Measurements from ENCODE around the gene UBD.

The UBD gene

DNA sequence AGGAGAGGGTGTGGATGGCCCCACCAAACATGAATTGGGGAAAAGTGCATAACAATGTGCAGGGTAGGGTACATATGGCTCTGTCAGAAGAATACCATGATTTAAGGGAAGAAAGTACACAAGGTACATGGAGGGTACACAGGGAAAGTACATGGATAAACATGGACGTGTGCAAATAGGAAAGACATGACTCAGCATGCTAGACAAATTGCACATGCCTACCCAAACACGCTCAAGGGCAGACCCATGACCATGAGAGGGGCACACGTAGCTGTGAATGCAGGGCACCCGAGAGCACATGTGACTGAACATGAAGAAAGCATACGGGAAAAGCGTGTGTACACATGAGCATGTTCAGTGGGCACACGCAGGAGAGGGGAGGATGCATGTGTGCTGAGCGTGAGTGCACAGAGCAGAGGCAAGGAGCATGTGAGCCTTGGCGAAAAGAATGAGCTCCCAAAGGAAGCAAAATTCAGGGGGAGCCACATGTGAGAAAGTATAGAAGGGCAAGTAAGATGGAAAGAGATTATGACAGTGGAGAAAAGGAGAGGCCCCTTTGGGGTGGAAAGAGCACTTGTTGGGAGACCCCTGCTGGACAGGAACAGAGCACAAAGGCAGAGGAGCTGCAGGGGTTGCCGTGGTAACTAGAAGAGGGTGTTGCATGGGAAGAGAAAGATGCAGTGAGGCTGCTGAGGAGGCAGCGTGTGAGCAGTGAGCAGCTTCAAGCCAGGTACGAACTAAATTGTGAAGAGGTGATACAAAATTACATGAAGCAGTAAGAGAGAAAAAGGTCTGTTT is 43.2 kb upstream of the UBD start (continued):
- TF ChIP-seq, protein P1, sequence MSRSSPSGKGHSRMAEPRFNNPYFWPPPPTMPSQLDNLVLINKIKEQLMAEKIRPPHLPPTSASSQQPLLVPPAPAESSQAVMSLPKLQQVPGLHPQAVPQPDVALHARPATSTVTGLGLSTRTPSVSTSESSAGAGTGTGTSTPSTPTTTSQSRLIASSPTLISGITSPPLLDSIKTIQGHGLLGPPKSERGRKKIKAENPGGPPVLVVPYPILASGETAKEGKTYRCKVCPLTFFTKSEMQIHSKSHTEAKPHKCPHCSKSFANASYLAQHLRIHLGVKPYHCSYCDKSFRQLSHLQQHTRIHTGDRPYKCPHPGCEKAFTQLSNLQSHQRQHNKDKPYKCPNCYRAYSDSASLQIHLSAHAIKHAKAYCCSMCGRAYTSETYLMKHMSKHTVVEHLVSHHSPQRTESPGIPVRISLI (tag by site-specific recombination; IDR thresholded peaks at IDR 0.05), result no peak
- peak; percentile 45; the same call in 1 of the 2 replicates for TF ChIP-seq PRDM1 (tag by site-specific recombination; IDR thresholded peaks at IDR 0.05)
- no peak for TF ChIP-seq ZNF324 (tag by site-specific recombination; IDR thresholded peaks at IDR 0.05)
- TF ChIP-seq ZNF660 (tag by site-specific recombination; IDR thresholded peaks at IDR 0.05), result no peak

DNA sequence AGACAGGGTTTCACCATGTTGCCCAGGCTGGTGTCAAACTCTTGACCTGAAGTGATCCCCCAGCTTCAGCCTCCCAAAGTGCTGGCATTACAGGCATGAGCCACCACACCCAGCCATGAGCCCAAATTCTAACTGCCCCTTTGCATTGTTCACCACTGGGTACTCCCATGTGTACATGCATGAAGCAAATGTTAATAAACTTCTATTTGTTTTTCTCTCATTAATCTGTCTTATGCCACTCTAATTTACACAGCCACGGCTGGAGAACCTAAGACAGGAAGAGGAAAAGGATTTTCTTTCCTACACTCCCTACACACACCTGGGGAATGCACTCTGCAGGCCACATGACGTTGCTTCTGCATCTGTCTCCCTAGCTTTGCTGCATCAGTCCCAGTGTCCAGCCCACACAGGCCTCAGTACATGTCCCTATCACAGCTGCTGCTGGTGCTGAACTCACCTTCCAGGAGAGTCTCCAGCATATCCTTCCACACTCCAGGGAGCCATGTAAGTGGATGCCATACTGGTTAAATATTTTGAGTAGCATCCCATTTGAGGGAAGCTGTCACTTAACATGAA is 38.7 kb upstream of the UBD start:
- Histone ChIP-seq H3K4me1 (ENCODE audit: control insufficient read depth, insufficient read depth, low read length) (peaks cover 9% of the 10 kb centered on the region), H3K4me3 (ENCODE audit: low read depth, low read length) (no peak overlapping the region), H3K9me3 (ENCODE audit: control insufficient read depth, insufficient read depth, low read depth, low read length) (no peaks in the 10 kb centered on the region), H3K27ac (ENCODE audit: extremely low read depth, low read depth, low read length) (no peak overlapping the region), H3K36me3 (ENCODE audit: control insufficient read depth in 2 of 2, insufficient read depth in 1 of 2, low read length in 2 of 2) (peaks cover 15 to 37% of the 10 kb centered on the region in 2 experiments; a peak in 2 of 3 replicates)
- CTCF ChIA-PET, result interaction anchor here (0.6 to 2.8 kb wide), 9 partner anchors 9 to 390 kb away, joined by 3 to 14 read pairs (median 3); partner anchors contain the start of gene OR12D1
- POLR2A ChIA-PET, result interaction anchor here (1.3 to 1.5 kb wide), 2 partner anchors 9 to 30 kb away, joined by 5 to 6 read pairs; no protein-coding TSS in a partner anchor
- TF ChIP-seq, protein P2, sequence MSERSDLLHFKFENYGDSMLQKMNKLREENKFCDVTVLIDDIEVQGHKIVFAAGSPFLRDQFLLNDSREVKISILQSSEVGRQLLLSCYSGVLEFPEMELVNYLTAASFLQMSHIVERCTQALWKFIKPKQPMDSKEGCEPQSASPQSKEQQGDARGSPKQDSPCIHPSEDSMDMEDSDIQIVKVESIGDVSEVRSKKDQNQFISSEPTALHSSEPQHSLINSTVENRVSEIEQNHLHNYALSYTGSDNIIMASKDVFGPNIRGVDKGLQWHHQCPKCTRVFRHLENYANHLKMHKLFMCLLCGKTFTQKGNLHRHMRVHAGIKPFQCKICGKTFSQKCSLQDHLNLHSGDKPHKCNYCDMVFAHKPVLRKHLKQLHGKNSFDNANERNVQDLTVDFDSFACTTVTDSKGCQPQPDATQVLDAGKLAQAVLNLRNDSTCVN (tag by site-specific recombination; optimal IDR thresholded peaks at IDR 0.05), result no peak
- no peak for TF ChIP-seq ZNF610 (tag by site-specific recombination; IDR thresholded peaks at IDR 0.05; ENCODE audit: borderline replicate concordance)
- TF ChIP-seq, protein P3, sequence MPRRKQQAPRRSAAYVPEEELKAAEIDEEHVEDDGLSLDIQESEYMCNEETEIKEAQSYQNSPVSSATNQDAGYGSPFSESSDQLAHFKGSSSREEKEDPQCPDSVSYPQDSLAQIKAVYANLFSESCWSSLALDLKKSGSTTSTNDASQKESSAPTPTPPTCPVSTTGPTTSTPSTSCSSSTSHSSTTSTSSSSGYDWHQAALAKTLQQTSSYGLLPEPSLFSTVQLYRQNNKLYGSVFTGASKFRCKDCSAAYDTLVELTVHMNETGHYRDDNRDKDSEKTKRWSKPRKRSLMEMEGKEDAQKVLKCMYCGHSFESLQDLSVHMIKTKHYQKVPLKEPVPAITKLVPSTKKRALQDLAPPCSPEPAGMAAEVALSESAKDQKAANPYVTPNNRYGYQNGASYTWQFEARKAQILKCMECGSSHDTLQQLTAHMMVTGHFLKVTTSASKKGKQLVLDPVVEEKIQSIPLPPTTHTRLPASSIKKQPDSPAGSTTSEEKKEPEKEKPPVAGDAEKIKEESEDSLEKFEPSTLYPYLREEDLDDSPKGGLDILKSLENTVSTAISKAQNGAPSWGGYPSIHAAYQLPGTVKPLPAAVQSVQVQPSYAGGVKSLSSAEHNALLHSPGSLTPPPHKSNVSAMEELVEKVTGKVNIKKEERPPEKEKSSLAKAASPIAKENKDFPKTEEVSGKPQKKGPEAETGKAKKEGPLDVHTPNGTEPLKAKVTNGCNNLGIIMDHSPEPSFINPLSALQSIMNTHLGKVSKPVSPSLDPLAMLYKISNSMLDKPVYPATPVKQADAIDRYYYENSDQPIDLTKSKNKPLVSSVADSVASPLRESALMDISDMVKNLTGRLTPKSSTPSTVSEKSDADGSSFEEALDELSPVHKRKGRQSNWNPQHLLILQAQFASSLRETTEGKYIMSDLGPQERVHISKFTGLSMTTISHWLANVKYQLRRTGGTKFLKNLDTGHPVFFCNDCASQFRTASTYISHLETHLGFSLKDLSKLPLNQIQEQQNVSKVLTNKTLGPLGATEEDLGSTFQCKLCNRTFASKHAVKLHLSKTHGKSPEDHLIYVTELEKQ (tag by site-specific recombination; IDR thresholded peaks at IDR 0.05; ENCODE audit: borderline replicate concordance), result no peak
- no peak for TF ChIP-seq TRIM28 (IDR thresholded peaks at IDR 0.05; ENCODE audit: borderline replicate concordance, low read length)
- TF ChIP-seq, protein P4, sequence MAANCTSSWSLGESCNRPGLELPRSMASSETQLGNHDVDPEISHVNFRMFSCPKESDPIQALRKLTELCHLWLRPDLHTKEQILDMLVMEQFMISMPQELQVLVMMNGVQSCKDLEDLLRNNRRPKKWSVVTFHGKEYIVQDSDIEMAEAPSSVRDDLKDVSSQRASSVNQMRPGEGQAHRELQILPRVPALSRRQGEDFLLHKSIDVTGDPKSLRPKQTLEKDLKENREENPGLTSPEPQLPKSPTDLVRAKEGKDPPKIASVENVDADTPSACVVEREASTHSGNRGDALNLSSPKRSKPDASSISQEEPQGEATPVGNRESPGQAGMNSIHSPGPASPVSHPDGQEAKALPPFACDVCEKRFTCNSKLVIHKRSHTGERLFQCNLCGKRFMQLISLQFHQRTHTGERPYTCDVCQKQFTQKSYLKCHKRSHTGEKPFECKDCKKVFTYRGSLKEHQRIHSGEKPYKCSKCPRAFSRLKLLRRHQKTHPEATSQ (tag by site-specific recombination; IDR thresholded peaks at IDR 0.05), result no peak
- TF ChIP-seq, protein P5, sequence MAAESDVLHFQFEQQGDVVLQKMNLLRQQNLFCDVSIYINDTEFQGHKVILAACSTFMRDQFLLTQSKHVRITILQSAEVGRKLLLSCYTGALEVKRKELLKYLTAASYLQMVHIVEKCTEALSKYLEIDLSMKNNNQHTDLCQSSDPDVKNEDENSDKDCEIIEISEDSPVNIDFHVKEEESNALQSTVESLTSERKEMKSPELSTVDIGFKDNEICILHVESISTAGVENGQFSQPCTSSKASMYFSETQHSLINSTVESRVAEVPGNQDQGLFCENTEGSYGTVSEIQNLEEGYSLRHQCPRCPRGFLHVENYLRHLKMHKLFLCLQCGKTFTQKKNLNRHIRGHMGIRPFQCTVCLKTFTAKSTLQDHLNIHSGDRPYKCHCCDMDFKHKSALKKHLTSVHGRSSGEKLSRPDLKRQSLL (tag by site-specific recombination; IDR thresholded peaks at IDR 0.05), result no peak
- TF ChIP-seq ZNF514 (tag by site-specific recombination; IDR thresholded peaks at IDR 0.05), result no peak
- no peak for TF ChIP-seq HOXD13 (CRISPR knock-in tag; IDR thresholded peaks at IDR 0.05; ENCODE audit: borderline replicate concordance)
- TF ChIP-seq TCF7L2 (IDR thresholded peaks at IDR 0.05; ENCODE audit: borderline replicate concordance, low read depth, low read length), result no peak
- no peak for TF ChIP-seq ZNF155 (tag by site-specific recombination; IDR thresholded peaks at IDR 0.05)
- no peak for TF ChIP-seq GFI1B (tag by site-specific recombination; IDR thresholded peaks at IDR 0.05)
- no peak for TF ChIP-seq ZNF596 (tag by site-specific recombination; IDR thresholded peaks at IDR 0.05)
- TF ChIP-seq, protein P6, sequence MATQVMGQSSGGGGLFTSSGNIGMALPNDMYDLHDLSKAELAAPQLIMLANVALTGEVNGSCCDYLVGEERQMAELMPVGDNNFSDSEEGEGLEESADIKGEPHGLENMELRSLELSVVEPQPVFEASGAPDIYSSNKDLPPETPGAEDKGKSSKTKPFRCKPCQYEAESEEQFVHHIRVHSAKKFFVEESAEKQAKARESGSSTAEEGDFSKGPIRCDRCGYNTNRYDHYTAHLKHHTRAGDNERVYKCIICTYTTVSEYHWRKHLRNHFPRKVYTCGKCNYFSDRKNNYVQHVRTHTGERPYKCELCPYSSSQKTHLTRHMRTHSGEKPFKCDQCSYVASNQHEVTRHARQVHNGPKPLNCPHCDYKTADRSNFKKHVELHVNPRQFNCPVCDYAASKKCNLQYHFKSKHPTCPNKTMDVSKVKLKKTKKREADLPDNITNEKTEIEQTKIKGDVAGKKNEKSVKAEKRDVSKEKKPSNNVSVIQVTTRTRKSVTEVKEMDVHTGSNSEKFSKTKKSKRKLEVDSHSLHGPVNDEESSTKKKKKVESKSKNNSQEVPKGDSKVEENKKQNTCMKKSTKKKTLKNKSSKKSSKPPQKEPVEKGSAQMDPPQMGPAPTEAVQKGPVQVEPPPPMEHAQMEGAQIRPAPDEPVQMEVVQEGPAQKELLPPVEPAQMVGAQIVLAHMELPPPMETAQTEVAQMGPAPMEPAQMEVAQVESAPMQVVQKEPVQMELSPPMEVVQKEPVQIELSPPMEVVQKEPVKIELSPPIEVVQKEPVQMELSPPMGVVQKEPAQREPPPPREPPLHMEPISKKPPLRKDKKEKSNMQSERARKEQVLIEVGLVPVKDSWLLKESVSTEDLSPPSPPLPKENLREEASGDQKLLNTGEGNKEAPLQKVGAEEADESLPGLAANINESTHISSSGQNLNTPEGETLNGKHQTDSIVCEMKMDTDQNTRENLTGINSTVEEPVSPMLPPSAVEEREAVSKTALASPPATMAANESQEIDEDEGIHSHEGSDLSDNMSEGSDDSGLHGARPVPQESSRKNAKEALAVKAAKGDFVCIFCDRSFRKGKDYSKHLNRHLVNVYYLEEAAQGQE (tag by site-specific recombination; IDR thresholded peaks at IDR 0.05), result no peak
- TF ChIP-seq ZNF394 (tag by site-specific recombination; IDR thresholded peaks at IDR 0.05; ENCODE audit: borderline replicate concordance), result no peak
- TF ChIP-seq, protein P7, sequence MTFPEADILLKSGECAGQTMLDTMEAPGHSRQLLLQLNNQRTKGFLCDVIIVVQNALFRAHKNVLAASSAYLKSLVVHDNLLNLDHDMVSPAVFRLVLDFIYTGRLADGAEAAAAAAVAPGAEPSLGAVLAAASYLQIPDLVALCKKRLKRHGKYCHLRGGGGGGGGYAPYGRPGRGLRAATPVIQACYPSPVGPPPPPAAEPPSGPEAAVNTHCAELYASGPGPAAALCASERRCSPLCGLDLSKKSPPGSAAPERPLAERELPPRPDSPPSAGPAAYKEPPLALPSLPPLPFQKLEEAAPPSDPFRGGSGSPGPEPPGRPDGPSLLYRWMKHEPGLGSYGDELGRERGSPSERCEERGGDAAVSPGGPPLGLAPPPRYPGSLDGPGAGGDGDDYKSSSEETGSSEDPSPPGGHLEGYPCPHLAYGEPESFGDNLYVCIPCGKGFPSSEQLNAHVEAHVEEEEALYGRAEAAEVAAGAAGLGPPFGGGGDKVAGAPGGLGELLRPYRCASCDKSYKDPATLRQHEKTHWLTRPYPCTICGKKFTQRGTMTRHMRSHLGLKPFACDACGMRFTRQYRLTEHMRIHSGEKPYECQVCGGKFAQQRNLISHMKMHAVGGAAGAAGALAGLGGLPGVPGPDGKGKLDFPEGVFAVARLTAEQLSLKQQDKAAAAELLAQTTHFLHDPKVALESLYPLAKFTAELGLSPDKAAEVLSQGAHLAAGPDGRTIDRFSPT (tag by site-specific recombination; IDR thresholded peaks at IDR 0.05), result no peak
- TF ChIP-seq ZIC2 (tag by site-specific recombination; IDR thresholded peaks at IDR 0.05), result no peak

Measured in HEK293 (cell line).